Kidney epithelial cell (primary cell): ENCODE data around the gene KLHL25. TPM values are rescaled to one million over a fixed set of nuclear protein-coding genes. Genes with fewer than 3 reads are reported as not detected.

Experiments used
- DNase-seq: peaks from one replicate; pipeline ENCODE4 v3.0.0-alpha.2; 2010; ENCODE audit warnings: low read depth
- H3K27me3 ChIP-seq: 2 replicates; pipeline ENCODE4 v1.6.0; 2011; ENCODE audit warnings: low read length; ENCODE audit not compliant: control insufficient read depth, insufficient read depth
- H3K36me3 ChIP-seq: 2 replicates; pipeline ENCODE4 v1.5.1; 2011; ENCODE audit warnings: low read length; ENCODE audit not compliant: control insufficient read depth, insufficient read depth
- H3K4me3 ChIP-seq: 2 replicates; pipeline ENCODE4 v1.5.1; 2011; ENCODE audit warnings: low read depth, mild to moderate bottlenecking, control low read depth, low read length
- total RNA-seq: library from RNA; depleted of rRNA; stranded (reverse); fragments of >200 nt; gene quantifications from 2 replicates; pipeline ENCODE4 v1.2.3, GENCODE V29; 2015
- TF ChIP-seq, protein P1 (sequence below): IDR thresholded peaks from 2 replicates; pipeline ENCODE4 v1.5.1; 2011; ENCODE audit warnings: mild to moderate bottlenecking, moderate library complexity, low read length, control low read depth, inconsistent platforms; ENCODE audit not compliant: insufficient read depth, poor library complexity, severe bottlenecking

The KLHL25 gene
- total RNA-seq, 1 donor from 2014 or later = 14.8 TPM

DNA sequence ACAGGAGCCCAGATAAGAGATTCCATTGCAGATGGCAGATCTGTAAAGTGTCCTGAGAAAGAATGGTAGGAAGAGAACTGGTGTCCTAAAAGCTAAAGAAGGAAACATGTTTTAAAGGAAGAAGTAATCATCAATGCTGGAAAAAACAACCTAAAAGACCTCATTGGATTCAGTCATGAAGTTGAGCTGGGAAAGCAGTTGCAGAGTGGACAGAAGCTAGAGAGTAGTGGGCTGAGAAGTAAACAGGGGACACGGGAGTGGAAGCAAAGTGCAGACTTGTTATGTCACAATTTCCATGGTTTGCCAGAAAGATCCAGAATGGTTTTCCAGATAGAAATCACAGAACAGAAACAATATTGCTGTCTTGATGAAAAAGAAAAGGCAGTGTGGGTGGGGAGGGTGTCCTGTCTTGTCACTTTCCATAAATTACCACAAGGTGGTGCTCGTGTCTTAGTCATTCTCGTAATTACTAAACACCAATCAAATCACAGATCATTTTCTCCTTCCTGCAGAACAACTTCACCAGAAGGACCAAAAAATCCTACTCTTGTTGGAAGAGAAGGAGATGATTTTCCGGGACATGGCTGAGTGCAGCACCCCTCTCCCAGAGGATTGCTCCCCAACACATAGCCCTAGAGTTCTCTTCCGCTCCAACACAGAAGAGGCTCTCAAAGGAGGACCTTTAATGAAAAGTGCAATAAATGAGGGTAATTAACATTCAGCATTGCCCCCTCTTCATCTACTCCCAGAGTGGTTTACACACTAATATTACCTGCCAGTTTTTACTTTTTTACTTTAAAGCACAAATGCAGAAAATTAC, 64.5 kb downstream of the KLHL25 start:
- no peaks in the 10 kb centered on the region for H3K36me3 ChIP-seq
- H3K4me3 ChIP-seq = no peak overlapping the region
- TF ChIP-seq, protein P1, sequence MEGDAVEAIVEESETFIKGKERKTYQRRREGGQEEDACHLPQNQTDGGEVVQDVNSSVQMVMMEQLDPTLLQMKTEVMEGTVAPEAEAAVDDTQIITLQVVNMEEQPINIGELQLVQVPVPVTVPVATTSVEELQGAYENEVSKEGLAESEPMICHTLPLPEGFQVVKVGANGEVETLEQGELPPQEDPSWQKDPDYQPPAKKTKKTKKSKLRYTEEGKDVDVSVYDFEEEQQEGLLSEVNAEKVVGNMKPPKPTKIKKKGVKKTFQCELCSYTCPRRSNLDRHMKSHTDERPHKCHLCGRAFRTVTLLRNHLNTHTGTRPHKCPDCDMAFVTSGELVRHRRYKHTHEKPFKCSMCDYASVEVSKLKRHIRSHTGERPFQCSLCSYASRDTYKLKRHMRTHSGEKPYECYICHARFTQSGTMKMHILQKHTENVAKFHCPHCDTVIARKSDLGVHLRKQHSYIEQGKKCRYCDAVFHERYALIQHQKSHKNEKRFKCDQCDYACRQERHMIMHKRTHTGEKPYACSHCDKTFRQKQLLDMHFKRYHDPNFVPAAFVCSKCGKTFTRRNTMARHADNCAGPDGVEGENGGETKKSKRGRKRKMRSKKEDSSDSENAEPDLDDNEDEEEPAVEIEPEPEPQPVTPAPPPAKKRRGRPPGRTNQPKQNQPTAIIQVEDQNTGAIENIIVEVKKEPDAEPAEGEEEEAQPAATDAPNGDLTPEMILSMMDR = peak; percentile 55
- no peaks in the 10 kb centered on the region for H3K27me3 ChIP-seq
- DNase-seq = no peak

DNA sequence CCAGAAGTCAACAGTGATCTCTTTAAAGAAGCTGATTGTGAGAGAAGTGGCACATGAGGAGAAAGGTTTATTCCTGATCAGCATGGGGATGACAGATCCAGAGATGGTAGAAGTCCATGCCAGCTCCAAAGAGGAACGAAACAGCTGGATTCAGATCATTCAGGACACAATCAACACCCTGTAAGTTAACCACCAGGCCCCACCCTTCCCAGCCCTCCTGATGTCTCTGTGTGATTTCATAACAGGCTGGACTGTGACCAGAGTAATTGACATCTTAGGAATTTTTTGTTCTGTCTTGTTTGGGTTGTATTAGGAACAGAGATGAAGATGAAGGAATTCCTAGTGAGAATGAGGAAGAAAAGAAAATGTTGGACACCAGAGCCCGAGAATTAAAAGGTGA, 67.7 kb downstream of the KLHL25 start:
- TF ChIP-seq, protein P1 = no peak
- Histone ChIP-seq H3K27me3 (no peaks in the 10 kb centered on the region), H3K36me3 (no peaks in the 10 kb centered on the region), H3K4me3 (no peak overlapping the region)
- DNase-seq = no peak

DNA sequence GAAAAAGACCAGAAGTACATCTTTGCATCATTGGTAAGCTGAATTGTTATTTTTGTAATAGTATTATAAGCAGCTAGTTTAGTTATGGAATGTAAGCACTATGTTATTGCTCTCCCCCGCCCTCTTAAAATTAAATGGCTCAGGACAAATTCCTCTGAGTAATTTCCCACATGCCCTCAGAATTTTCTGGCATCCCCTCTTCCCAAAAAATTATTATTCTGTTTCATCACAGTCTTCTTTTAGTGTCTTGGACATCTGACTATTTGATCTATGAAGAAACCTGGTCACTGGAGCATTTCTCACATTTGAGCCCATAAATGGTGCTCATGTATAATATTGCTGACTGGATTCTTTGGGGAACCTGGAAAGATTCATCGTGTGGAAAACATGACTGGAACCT, 68.3 kb downstream of the KLHL25 start:
- DNase-seq = no peak
- no peak overlapping the region for H3K4me3 ChIP-seq
- TF ChIP-seq, protein P1 = no peak
- no peaks in the 10 kb centered on the region for H3K36me3 ChIP-seq
- no peaks in the 10 kb centered on the region for H3K27me3 ChIP-seq

DNA sequence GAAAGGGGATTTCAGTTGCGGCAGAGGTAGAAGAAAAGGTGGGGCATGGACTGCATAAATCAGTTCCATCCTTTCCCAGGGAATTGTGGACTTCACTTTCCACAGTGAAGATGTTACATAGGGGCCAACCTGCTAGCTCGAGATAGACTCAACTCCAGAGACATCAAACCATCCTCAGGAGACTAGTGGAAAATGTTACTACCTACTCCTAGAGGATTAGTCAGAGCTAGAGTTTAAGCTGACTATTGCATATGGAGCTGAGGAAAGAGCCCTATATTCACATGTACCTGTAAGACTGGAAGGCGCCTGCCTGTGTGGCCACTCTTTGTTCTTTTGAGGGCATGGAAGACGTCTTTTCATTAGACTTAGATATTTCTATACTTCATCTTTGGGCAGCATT, 69.2 kb downstream of the KLHL25 start:
- no peak for DNase-seq
- no peaks in the 10 kb centered on the region for H3K27me3 ChIP-seq
- no peak overlapping the region for H3K4me3 ChIP-seq
- H3K36me3 ChIP-seq = no peaks in the 10 kb centered on the region
- TF ChIP-seq, protein P1 = no peak

DNA sequence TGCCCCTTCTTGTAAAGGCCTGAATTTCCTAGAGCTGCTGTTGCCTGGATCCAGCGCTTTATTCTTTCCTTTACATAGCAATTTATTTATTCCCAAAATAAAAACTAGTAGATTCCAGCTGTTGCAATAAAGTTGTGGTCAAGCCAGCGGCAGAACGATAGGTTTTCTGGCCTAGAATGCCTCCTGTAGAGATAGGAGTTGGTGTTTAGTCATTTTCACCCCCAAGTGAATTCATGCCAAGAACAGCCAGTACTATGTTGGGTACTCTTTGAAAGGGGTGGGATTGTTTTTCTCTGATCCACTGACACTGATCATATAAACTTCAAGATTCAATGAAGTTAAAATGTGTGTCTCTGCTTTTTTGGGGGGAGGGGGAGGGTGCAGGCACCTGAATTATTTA, 69.7 kb downstream of the KLHL25 start:
- H3K4me3 ChIP-seq = no peak overlapping the region
- DNase-seq = no peak
- no peaks in the 10 kb centered on the region for H3K27me3 ChIP-seq
- H3K36me3 ChIP-seq = no peaks in the 10 kb centered on the region
- TF ChIP-seq, protein P1 = no peak
